HG03432 (cell line): Measurements from ENCODE around the gene ZNF783.
"Not testable (repeated sequence)": the region's sequence is repeated elsewhere in the genome, so short reads cannot be mapped to it uniquely, and the experiment has no call there.

Experiments used
- ATAC-seq: cut with Tn5 transposase; IDR thresholded peaks from one replicate; pipeline ENCODE4 v1.9.1; 2021; ENCODE audit warnings: mild to moderate bottlenecking, moderate library complexity; ENCODE audit not compliant: unreplicated experiment

ZNF783 gene

DNA sequence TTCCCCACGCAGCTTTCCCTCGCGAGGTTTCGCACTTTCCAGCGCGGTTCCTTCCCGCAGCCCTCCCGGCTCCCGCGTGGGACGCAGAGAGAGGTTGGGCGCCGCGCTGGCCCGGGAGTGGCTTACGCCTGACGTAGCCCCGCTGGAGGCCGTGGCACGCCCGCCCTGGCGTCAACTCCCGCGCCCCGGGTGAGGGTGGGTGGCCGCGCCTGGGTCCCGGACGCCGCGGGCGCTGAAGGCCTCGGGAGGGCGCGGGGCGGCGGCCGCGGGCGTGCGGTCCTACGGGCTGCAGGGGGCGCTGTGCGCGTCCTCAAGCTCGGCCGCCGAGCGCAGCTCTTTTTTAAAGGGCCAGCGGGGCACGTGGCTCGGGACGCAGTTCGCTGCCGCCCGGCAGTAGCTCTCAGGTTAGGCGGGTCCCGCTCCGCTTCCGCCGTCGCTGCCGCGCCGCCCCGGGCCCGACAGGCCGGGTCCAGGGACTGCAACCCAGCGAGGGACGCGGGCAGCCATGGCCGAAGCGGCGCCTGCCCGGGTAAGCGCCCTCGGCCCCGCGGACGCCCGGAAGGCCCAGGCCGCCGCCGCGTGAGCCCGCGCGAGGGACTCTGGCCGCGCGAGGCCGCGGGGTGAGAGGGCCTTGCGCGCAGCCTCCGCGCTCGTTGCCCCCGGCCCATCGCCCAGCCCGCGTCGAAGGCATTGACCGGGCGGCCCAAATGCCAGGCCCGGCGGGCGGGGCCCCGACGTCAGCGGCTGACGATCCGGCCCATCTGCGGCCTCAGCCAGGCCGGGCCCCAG, at the start of gene ZNF783:
Gene ZNF783, plus strand, starts transcription at position 368 of the 789 bp plus-strand sequence. Its CDS starts 138 bp downstream, at position 506.
- ATAC-seq: peak; percentile 90

DNA sequence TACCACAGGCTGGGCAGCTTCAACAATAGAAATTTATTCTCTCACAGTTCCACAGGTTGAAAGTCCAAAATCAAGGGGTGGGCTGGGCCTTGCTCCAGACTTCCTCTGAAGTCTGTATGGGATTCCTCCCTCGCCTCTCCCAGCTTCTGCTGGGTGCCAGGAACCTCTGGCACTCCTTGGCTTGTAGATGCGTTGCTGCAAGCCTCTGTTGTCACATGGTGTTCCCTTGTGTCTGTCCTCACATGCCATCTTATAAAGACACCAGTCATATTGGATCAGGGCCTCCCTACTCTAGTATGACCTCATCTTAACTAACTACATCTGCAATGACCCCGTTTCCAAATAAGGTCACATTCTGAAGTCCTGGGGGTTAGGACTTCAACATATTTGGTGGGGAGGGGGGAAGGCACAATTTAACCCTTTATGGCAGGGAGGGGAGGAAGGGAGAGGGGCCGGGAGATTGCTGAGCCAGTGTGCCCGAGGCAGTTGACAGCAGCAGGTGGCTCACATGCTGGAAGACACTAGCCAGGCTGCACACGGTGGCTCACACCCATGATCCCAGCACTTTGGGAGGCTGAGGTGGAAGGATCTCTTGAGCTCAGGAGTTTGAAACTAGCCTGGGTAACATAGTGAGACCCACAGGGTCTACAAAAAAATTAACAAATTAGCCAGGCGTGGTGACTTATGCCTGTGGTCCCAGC, 47.8 kb upstream of the ZNF783 start:
- no peak for ATAC-seq

DNA sequence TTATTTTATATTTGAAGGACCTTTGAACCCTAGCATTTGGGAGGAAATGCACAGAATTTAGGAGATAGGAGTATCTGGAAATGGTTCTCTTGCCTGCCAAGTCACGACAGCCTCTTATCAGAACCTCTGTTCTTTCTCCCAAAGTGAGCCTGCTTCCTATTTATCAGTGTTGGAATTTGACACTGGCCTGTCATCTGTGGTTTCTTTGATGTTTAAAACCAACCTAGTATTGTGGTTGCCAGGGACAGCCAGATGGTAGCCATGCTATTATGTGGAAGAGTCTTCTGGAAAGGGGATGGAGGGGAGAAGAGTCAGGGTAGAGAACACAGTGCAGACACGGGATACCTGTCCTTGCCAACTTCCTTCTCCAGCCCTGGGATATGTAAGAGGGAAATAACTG, 45.6 kb upstream of the ZNF783 start:
- ATAC-seq: no peak

DNA sequence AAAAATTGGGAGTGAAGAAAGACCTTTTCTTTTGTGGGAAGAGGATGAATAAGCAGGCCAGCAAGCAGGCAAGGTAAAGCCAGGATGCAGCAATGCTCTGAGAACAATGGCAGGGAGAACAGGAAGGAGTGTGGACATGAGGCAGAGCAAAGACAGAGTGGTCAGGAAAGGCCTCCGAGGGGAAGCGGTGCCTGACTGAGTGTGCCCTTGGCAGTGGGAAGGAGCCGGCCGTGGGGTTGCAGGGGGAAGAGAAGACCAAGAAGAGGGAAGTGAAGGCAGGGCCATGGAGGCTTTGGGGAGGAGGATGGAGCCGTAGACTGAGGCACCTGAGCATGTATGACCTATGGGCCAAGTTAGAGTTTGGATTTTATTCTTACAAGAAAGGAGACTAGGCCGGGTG, 44.4 kb upstream of the ZNF783 start:
- no peak for ATAC-seq

DNA sequence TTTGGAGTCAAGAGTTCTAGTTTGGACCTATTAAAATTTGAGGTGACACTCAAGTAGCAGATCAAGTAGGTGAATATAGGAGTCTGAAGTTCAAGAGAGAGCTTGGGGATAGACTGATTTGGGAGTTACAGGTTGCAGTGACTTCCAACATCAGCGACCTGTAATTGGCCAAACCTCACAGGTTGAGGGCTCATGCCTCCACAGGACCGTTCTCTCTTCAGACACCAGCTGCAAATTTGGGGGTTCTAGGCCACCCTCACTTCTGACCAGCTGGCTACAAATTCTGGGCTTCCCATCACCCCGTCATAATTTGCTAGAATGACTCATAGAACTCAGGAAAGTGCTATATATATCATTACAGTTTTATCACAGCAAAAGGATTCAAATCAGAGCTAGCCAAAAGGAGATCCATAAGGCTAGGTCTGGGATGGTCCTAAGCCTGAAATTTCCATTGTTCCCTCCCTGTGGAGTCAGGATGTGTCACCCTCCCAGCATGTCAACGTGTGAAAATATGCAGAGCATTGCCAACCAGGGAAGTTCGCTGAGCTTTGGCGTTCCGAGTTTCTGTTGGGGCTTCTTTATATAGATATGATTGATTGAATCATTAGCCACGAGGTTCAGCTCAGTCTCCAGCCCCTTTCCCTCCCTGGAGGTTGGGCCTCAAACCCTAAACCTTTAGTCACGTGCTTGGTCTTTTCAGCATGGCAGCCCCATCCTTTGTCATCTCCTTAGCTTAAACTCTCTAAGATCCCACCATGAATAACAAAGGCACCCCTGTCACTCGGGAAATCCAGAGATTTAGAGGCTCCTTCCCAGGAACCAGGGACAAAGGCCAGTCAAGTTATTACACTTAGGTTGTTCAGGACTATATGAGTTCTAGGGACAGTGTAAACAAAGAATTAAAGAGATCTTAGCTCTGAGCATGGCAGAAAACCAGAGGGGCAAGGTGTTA, 43.3 kb upstream of the ZNF783 start:
- ATAC-seq: no peak

DNA sequence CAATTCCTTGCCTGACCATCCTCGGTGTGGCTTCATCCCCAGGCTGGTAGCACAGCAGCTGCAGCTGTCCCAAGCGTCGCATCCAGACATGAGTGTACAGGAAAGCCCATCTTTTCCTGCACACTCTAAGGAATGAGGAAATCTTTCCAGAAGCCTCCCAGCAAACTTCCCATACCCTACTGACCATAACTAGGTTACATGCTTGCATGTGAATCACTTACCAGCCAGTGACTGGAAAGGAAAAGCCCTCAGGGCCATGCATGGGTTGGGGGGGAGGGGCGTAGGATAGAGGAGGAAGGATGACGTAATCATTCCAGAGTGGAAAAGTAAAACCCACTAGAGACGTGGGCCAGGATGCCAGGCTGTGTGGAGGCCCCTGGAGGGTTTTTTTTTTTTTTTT, 41.5 kb upstream of the ZNF783 start:
- ATAC-seq: no peak

DNA sequence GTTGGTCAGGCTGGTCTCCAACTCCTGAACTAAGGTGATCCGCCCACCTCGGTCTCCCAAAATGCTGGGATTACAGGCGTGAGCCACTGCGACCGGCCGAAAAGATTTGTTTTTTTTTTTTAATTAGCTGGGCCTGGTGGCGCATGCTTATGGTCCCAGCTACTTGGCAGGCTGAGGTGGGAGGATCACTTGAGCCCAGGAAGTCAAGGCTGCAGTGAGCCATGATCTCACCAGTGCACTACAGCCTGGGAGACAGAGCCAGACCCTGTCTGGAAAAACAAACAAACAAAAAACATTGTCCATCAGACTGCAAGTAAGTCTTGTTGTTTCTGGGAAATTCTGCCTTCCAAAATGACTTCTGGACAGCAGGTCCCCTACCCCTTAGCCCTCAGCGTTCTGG, 38.8 kb upstream of the ZNF783 start:
- ATAC-seq: no peak

DNA sequence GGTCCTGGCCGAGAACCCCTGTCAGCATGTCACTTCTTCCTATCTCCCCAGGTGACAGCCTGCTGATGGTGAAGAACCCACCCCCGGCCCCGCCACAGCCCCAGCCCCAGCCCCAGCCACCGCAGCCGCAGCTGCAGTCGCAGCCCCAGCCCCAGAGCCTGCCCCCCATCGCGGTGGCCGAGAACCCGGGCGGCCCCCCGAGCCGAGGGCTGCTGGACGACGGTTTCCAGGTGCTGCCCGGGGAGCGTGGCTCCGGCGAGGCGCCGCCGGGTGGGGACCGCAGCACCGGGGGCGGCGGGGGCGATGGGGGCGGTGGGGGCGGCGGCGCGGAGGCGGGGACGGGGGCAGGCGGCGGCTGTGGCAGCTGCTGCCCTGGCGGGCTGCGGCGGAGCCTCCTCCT, 38.2 kb upstream of the ZNF783 start:
- ATAC-seq: no peak

DNA sequence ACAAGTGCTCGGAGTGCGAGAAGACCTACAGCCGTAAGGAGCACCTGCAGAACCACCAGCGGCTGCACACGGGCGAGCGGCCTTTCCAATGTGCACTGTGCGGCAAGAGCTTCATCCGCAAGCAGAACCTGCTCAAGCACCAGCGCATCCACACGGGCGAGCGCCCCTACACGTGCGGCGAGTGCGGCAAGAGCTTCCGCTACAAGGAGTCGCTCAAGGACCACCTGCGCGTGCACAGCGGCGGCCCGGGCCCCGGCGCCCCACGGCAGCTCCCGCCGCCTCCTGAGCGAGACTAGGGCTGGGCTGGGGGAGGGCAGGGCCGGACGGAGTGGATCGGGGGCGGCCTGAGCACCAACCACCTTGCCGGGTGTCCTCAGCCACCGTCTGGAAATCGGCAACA, 37.6 kb upstream of the ZNF783 start:
- ATAC-seq: no peak

DNA sequence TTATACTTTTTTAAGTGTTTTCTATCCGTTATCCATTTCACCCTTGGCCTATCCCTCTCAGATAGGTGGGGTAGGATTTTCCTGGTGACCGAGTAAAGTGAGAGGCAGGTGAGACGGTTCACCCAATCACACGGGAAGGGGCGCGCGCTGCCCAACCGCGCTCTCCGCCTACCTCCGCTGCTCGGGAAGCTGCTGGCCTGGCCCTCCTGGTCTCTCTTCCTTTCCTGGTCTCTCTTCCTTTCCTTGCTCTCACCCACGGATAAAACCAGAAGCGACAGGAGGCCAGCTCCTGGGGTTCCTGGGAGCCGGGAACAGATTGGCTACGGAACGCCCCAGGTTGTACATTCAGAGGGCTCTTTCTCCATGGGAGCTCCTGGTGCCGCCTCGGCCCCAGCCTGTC, 36.9 kb upstream of the ZNF783 start:
- no peak for ATAC-seq

DNA sequence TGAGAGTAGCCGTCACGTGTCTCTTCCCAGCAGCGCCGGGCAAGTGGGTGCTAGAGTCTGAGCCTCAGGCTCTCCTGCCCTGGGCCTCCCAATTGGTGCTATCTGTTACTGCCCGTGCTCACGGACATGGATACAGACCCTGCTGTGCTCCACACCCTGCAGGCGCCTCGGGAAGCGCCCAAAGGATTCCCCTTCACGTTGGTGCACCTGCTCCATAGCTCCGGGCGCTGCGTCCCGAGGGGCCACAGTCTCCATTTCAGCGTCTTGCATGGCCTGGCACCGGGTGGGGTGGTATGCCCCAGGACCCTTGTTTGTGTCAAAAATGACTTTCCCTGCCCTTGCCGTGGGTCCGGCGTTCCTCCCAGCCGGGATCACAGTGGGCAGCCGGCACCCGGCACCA, 36.3 kb upstream of the ZNF783 start:
- no peak for ATAC-seq

DNA sequence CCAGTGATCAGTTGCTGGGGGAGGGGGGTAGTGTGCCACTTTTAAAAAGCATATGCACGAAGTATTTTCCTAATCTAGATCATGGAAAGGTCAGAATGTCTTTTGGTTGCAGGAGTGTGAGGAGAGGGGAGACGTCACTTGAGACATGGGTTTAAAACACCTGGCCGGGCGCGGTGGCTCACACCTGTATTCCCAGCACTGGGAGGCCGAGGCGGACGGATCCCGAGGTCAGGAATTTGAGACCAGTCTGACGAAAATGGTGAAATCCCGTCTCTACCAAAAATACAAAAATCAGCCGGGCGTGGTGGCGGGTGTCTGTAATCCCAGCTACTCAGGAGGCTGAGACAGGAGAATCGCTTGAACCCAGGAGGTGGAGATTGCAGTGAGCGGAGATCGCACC, 35.6 kb upstream of the ZNF783 start:
- ATAC-seq: not testable (repeated sequence)

DNA sequence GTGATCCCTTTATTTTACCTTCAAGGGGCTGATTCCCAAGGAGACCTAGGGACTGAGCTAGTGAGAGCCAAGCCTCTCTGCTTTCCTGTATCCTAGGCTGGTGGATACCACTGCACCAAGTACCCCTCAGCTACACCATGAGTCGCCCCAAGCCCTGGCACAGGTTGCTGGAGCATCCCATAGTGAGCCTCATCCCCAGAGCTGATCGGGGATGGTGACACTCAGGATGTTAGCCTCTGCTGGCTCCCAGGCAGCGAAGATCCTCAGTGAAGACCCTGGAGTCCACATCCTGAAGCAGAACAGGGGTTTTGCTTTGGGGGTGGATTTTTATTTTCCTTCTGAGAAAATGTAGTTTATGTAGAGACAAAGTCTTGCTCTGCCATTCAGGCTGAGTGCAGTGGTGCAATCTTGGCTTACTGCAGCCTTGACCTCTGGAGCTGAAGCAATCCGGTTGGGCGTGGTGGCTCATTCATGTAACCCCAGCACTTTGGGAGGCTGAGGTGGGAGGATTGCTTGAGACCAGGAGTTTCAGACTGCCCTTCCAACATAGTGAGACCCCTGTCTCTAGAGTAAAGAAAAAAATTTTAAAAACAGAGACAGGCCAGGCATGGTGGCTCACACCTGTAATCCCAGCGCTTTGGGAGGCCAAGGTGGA, 35.0 kb upstream of the ZNF783 start:
- ATAC-seq: no peak

DNA sequence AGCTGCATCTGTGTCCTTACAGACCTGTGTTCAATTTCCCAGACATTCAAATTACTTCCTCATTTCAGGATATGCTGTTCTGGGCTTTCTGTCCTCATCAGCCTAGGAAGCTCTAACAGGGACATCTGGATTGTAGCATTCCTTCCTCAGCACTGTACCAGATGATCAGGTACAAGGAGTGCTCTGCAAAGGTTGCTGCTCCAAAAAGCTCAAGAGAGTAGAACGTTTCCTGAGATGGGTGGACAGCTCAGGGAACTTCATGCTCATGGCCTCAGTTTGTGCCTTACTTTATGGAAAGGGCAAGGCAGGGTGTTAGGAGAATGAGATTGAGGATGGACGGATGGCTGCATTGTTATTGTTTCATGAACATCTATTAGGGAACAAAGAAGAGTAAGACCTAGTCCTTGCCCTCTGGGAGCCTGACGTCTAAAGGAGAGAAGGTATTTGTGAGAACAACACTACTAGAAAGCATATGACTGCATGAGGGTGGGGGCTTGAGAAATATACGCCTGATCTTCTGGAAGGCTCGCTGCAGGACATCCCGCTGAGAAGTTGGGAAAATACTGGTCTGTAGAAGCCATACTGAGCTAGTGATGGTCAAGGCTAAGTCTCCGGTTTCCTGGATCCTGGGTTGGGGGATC, 33.0 kb upstream of the ZNF783 start:
- ATAC-seq: no peak

DNA sequence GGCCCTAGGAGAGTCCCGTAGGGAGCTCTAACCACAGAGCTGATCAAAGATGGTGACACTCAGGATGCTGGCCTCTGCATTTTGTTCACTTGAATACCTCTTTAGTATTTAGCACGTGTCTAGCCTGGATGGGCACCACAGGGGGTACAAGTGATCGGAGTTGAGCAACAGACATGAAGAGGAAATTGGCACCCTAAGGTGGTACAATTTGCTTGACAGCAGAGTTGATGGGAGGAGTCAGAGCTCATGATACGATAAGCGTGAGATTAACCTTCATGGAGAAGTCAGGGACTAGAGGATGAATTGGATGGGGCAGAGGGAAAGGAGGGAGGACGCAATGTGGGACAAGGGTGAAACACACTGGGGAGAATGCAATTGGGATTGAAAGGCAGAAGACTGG, 32.5 kb upstream of the ZNF783 start:
- ATAC-seq: no peak

DNA sequence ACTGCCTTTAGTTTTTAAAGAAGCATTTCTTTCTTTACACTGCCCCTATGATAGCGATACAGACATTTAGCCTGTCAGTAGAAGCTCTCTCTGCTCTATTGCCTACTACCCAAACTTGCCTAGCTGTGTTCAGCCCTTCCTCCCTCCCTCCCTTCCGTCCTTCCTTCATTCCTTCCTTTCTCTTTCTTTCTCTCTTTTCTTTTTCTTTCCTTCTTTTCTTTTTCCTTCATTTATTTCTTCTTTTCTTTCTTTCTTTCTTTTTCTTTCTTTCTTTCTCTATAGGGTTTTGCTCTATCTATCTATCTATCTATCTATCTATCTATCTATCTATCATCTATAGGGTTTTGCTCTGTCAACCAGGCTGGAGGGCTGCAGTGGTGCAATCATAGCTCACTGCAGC, 29.6 kb upstream of the ZNF783 start:
- ATAC-seq: no peak

DNA sequence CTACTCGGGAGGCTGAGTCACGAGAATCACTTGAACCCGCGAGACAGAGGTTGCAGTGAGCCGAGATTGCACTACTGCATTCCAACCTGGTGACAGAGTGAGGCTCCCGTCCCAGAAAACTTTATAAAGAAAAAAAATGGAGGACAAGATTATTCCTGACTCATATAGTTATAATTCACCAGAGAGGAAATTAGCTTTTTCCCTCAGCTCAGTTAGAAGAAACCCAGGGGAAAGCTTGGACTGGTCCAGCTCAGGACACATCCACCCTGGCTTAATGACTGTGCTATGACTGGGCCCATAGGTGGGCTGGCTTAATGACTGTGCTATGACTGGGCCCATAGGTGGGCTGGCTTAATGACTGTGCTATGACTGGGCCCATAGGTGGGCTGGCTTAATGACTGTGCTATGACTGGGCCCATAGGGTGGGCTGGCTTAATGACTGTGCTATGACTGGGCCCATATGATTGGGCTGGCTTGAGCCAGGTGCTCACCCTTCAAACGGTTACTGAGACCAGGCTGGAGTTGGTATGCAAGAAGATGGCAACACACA, 28.3 kb upstream of the ZNF783 start:
- ATAC-seq: not testable (repeated sequence)

DNA sequence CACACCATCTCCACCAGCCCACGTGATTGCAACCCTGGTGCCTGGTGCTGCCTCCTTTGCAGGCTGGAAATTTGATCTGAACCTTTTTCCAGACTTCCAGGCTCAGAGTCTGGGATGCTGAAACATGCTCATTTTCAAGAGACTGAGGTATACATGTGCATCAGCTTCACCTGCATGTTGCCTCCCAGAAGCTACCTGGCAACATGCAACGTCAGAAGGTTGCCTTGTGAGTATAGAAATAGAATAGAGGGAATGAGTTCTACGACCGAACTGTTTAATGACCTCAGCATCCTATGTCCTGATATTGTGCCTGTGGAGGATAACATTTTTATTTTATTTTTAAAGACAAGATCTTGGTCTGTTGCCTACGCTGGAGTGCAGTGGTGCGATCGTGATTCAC, 24.5 kb upstream of the ZNF783 start:
- no peak for ATAC-seq

DNA sequence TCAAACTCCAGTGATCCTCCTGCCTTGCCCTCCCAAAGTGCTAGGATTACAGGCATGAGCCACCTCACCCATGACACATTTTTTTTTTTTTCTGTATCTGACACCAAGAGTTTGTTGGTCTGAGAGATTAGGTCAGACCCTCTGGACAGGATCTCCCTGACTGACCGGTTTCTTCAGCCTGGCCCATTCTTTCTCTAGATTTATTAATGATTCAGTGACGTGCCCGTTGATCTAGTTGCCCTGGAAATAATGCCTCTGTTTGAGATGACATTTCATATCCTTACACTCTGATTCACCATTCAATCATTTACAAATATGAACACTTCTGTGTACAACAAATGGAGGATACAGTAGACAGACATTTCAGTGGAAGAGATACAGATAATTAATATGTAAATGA, 23.9 kb upstream of the ZNF783 start:
- ATAC-seq: no peak
